B cell (primary cell): ENCODE results near the gene PANK3. TPM values are rescaled to one million over a fixed set of nuclear protein-coding genes. Genes with fewer than 3 reads are reported as not detected.

ENCODE experiments used
- ATAC-seq: fragments of 200-7000 bp; cut with Tn5 transposase; one replicate; pipeline ENCODE4 v1.10.0; 2021; ENCODE audit warnings: low read depth, mild to moderate bottlenecking, moderate number of reproducible peaks, moderate library complexity
- CTCF ChIA-PET: fragments of 350-600 bp; sonication (Branson Sonifier 250); formaldehyde crosslinking; loops from one replicate; lab custom pipeline; 2021; ENCODE audit warnings: antibody characterized with exemption, inconsistent platforms; lab: Charles Lee
- POLR2A ChIA-PET: fragments of 350-600 bp; sonication (Branson Sonifier 250); formaldehyde crosslinking; loops from one replicate; lab custom pipeline; 2021; ENCODE audit warnings: antibody characterized with exemption; lab: Charles Lee
- DNase-seq: peaks from one replicate; pipeline ENCODE4 v3.0.0; 2013
- H2AFZ ChIP-seq: 2 replicates; pipeline ENCODE4 v1.6.1; 2012; ENCODE audit warnings: mild to moderate bottlenecking, low read depth, low read length; ENCODE audit not compliant: insufficient read depth, poor library complexity, severe bottlenecking
- H3K27ac ChIP-seq, 2 donors: 1 replicate in 1 of 2; 2 replicates in 1 of 2; pipeline ENCODE4 v1.5.1; 2012 to 2013; ENCODE audit warnings: low read length in 2 of 2, mild to moderate bottlenecking in 2 of 2, moderate library complexity in 1 of 2
- H3K27me3 ChIP-seq, 4 experiments: fragments of 200-600 bp in 1 of 4; sonication (generic) in 1 of 4; replicated peaks in 1 of 4; 1 replicate in 2 of 4; 2 replicates in 2 of 4; pipeline versions ENCODE4 v1.6.1 to v1.7.0; 2013 to 2016; ENCODE audit warnings: low read length in 3 of 4, mild to moderate bottlenecking in 2 of 4, mixed read lengths in 1 of 4, moderate library complexity in 1 of 4; ENCODE audit not compliant: insufficient read depth in 4 of 4, control insufficient read depth in 3 of 4; ENCODE audit errors: control extremely low read depth in 1 of 4
- H3K36me3 ChIP-seq, 2 experiments: replicated peaks in 1 of 2; 1 replicate in 1 of 2; 2 replicates in 1 of 2; pipeline versions ENCODE4 v1.6.1 to v1.7.1; 2013; ENCODE audit warnings: low read length in 1 of 2; ENCODE audit not compliant: insufficient read depth in 2 of 2, control insufficient read depth in 1 of 2; ENCODE audit errors: control extremely low read depth in 1 of 2, extremely low read depth in 1 of 2
- H3K4me1 ChIP-seq, 2 donors: fragments of 200-600 bp in 1 of 2; sonication (generic) in 1 of 2; 1 replicate in 1 of 2; 2 replicates in 1 of 2; pipeline versions ENCODE4 v1.5.1 to v1.6.1; 2013 to 2017; ENCODE audit warnings: low read length in 2 of 2; ENCODE audit not compliant: control insufficient read depth in 2 of 2, insufficient read depth in 2 of 2
- H3K4me2 ChIP-seq: replicated peaks from 2 replicates; pipeline ENCODE3; 2012; ENCODE audit warnings: mild to moderate bottlenecking, low read depth, low read length; ENCODE audit not compliant: poor library complexity, severe bottlenecking
- H3K4me3 ChIP-seq, 5 experiments: fragments of 200-600 bp in 1 of 5; sonication (generic) in 1 of 5; 1 replicate in 3 of 5; 2 replicates in 2 of 5; pipeline versions ENCODE4 v1.5.1 to v1.7.0; 2011 to 2016; ENCODE audit warnings: low read length in 4 of 5, mild to moderate bottlenecking in 4 of 5, low read depth in 2 of 5, control low read depth in 1 of 5, moderate library complexity in 1 of 5; ENCODE audit not compliant: insufficient read depth in 1 of 5; ENCODE audit errors: control extremely low read depth in 1 of 5, extremely low read depth in 1 of 5
- H3K79me2 ChIP-seq: fragments of 200-600 bp; sonication (generic); one replicate; pipeline ENCODE4 v1.6.0; 2016; ENCODE audit warnings: low read length; ENCODE audit not compliant: control insufficient read depth, insufficient read depth
- H3K9ac ChIP-seq: fragments of 200-600 bp; sonication (generic); 2 replicates; pipeline ENCODE4 v1.6.1; 2017; ENCODE audit warnings: mild to moderate bottlenecking, low read length, moderate library complexity
- H3K9me3 ChIP-seq, 3 donors: one replicate each; pipeline versions ENCODE4 v1.6.1 to v1.7.1; 2013; ENCODE audit warnings: low read length in 2 of 3; ENCODE audit not compliant: control insufficient read depth in 2 of 3, insufficient read depth in 1 of 3; ENCODE audit errors: control extremely low read depth in 1 of 3
- H4K20me1 ChIP-seq: 2 replicates; pipeline ENCODE4 v1.6.0; 2012; ENCODE audit warnings: mild to moderate bottlenecking, low read length; ENCODE audit not compliant: insufficient read depth, control insufficient read depth, poor library complexity, severe bottlenecking
- H3K27ac Mint-ChIP-seq: one replicate; pipeline ENCODE4 v1.8.0; 2021; ENCODE audit warnings: mixed read lengths
- H3K27me3 Mint-ChIP-seq: one replicate; pipeline ENCODE4 v1.8.0; 2021; ENCODE audit warnings: mixed read lengths
- H3K4me1 Mint-ChIP-seq: one replicate; pipeline ENCODE4 v1.8.0; 2021; ENCODE audit warnings: mixed read lengths
- H3K4me3 Mint-ChIP-seq: one replicate; pipeline ENCODE4 v1.8.0; 2021; ENCODE audit warnings: mixed read lengths
- H3K9me3 Mint-ChIP-seq: one replicate; pipeline ENCODE4 v1.8.0; 2022; ENCODE audit warnings: mixed read lengths; ENCODE audit not compliant: insufficient read depth
- CTCF ChIP-seq: fragments of 200-600 bp; IDR thresholded peaks from one replicate; pipeline ENCODE4 v1.8.0; 2022; ENCODE audit warnings: antibody characterized with exemption, mild to moderate bottlenecking
- EZH2 ChIP-seq: IDR thresholded peaks from 2 replicates; pipeline ENCODE4 v1.6.1; 2012; ENCODE audit warnings: borderline replicate concordance, low read depth, mild to moderate bottlenecking, moderate library complexity, low read length; ENCODE audit not compliant: insufficient read depth, poor library complexity, severe bottlenecking
- WGBS: methylation state at CpG from one replicate; pipeline ENCODE4 v1.1.5; 2013; ENCODE audit warnings: missing lambda C conversion rate; ENCODE audit not compliant: insufficient coverage; 5-methylcytosine and 5-hydroxymethylcytosine counted together
- intact Hi-C: fragments of 100-400 bp; cut with micrococcal nuclease; formaldehyde crosslinking; loops from one replicate; pipeline ENCODE4 v1.10.0; 2022
- polyA plus RNA-seq: library from polyadenylated mRNA; depleted of rRNA; stranded (reverse); fragments of >200 nt; gene quantifications from 2 replicates; pipeline ENCODE4 v1.2.3, GENCODE V29; 2012
- total RNA-seq, 2 donors: library from RNA; stranded (reverse); fragments of 120-200 nt in 1 of 2; gene quantifications; 1 replicate in 1 of 2; 2 replicates in 1 of 2; pipeline versions ENCODE4 v1.2.3 to v1.2.4, GENCODE V29; 2013 to 2022

Gene PANK3
- total and polyA plus RNA-seq, 2 donors (not counting 1 experiment from before 2014, with no cell fraction given), result 6.3 to 61.8 TPM

- H3K4me3 Mint-ChIP-seq, result no peak overlapping the region
- peaks cover 10% of the 10 kb centered on the region for H3K79me2 ChIP-seq
- no peaks in the 10 kb centered on the region for H3K4me1 ChIP-seq
- intact Hi-C loops, result no loop called here
- H3K27ac Mint-ChIP-seq, result no peak overlapping the region
- H3K4me2 ChIP-seq, result no peak overlapping the region
- ATAC-seq (no peak), DNase-seq (no peak)
- H3K36me3 ChIP-seq, result peaks cover 16 to 62% of the 10 kb centered on the region in 2 experiments
- H4K20me1 ChIP-seq, result peaks cover 19% of the 10 kb centered on the region
- H3K27me3 ChIP-seq, result no peaks in the 10 kb centered on the region
- H3K27me3 Mint-ChIP-seq, result no peaks in the 10 kb centered on the region
- H3K9me3 Mint-ChIP-seq, result no peaks in the 10 kb centered on the region
- H3K4me3 ChIP-seq, result no peak overlapping the region
- H3K27ac ChIP-seq, result no peak overlapping the region
- no peak overlapping the region for H2AFZ ChIP-seq
- H3K9ac ChIP-seq, result no peak overlapping the region
- no peaks in the 10 kb centered on the region for H3K4me1 Mint-ChIP-seq
- 100% methylated on average over 2 of the region's 2 CpGs for WGBS
- TF ChIP-seq CTCF, result no peak
- TF ChIP-seq EZH2, result no peak
- no peaks in the 10 kb centered on the region for H3K9me3 ChIP-seq
- ChIA-PET CTCF (no interaction called here), POLR2A (no interaction called here)
Observed at GRCh38 chr5:168562279-168562678, 16.9 kb downstream of the PANK3 start.

- ChIA-PET POLR2A (no interaction called here), CTCF (no interaction called here)
- Histone ChIP-seq H3K4me2 (no peak overlapping the region), H2AFZ (no peak overlapping the region), H3K9me3 (no peaks in the 10 kb centered on the region), H3K4me1 (no peaks in the 10 kb centered on the region), H3K4me3 (no peak overlapping the region), H3K27me3 (no peaks in the 10 kb centered on the region), H3K27ac (no peak overlapping the region), H3K79me2 (peaks cover 6% of the 10 kb centered on the region), H4K20me1 (peaks cover 20% of the 10 kb centered on the region), H3K36me3 (peaks cover 22 to 57% of the 10 kb centered on the region in 2 experiments), H3K9ac (no peak overlapping the region)
- H3K9me3 Mint-ChIP-seq, result no peaks in the 10 kb centered on the region
- ATAC-seq, result no peak
- no peak for DNase-seq
- H3K27me3 Mint-ChIP-seq, result no peaks in the 10 kb centered on the region
- intact Hi-C loops, result no loop called here
- no peaks in the 10 kb centered on the region for H3K4me1 Mint-ChIP-seq
- no CpG with 5 or more reads among the region's 2 CpGs for WGBS
- no peak overlapping the region for H3K27ac Mint-ChIP-seq
- H3K4me3 Mint-ChIP-seq, result no peak overlapping the region
- no peak for TF ChIP-seq EZH2
- TF ChIP-seq CTCF, result no peak
Observed at GRCh38 chr5:168557389-168557788, 21.8 kb downstream of the PANK3 start.
